H9 (cell line): Measurements from ENCODE around the gene VPS39. TPM values are rescaled to one million over a fixed set of nuclear protein-coding genes. Genes with fewer than 3 reads are reported as not detected.

Source experiments
- DNase-seq: peaks from one replicate; pipeline ENCODE4 v3.0.0-alpha.2; 2017
- H2AFZ ChIP-seq: one replicate; pipeline ENCODE4 v1.6.1; 2013; ENCODE audit warnings: mild to moderate bottlenecking, low read length, control low read depth, moderate library complexity
- H2AK5ac ChIP-seq: 2 replicates; pipeline ENCODE4 v1.6.1; 2013; ENCODE audit warnings: low read length, control low read depth, mixed read lengths; ENCODE audit not compliant: insufficient read length
- H2BK120ac ChIP-seq: one replicate; pipeline ENCODE4 v1.6.1; 2013; ENCODE audit warnings: low read depth, mild to moderate bottlenecking, low read length, control low read depth, inconsistent platforms; ENCODE audit not compliant: poor library complexity, severe bottlenecking
- H2BK12ac ChIP-seq: 2 replicates; pipeline ENCODE4 v1.6.1; 2013; ENCODE audit warnings: low read length, control low read depth, mixed read lengths, low read depth; ENCODE audit not compliant: insufficient read length
- H2BK15ac ChIP-seq: 2 replicates; pipeline ENCODE4 v1.6.1; 2013; ENCODE audit warnings: low read depth, low read length, control low read depth
- H2BK20ac ChIP-seq: one replicate; pipeline ENCODE4 v1.6.1; 2013; ENCODE audit warnings: low read depth, mild to moderate bottlenecking, low read length, control low read depth, inconsistent platforms; ENCODE audit not compliant: poor library complexity, severe bottlenecking
- H2BK5ac ChIP-seq: 2 replicates; pipeline ENCODE4 v1.6.1; 2013; ENCODE audit warnings: low read length, control low read depth, mixed read lengths; ENCODE audit not compliant: insufficient read length
- H3K14ac ChIP-seq: 2 replicates; pipeline ENCODE4 v1.6.1; 2013; ENCODE audit warnings: low read length, control low read depth; ENCODE audit not compliant: insufficient read depth
- H3K18ac ChIP-seq: 2 replicates; pipeline ENCODE4 v1.6.1; 2013; ENCODE audit warnings: low read depth, mild to moderate bottlenecking, mixed read lengths, low read length, control low read depth; ENCODE audit not compliant: insufficient read length
- H3K23ac ChIP-seq: 2 replicates; pipeline ENCODE4 v1.6.1; 2013; ENCODE audit warnings: low read length, control low read depth, mixed read lengths, low read depth; ENCODE audit not compliant: insufficient read length
- H3K23me2 ChIP-seq: 2 replicates; pipeline ENCODE4 v1.6.1; 2013; ENCODE audit warnings: low read depth, mild to moderate bottlenecking, mixed read lengths, low read length, control low read depth; ENCODE audit not compliant: insufficient read length, poor library complexity, severe bottlenecking
- H3K27ac ChIP-seq: 2 replicates; pipeline ENCODE4 v1.5.1; 2013; ENCODE audit warnings: low read length, control low read depth, mixed read lengths, low read depth; ENCODE audit not compliant: insufficient read length
- H3K27me3 ChIP-seq: 2 replicates; pipeline ENCODE4 v1.6.1; 2013; ENCODE audit warnings: low read length, control low read depth, inconsistent platforms; ENCODE audit not compliant: insufficient read depth
- H3K4ac ChIP-seq: 2 replicates; pipeline ENCODE4 v1.6.1; 2013; ENCODE audit warnings: low read depth, mild to moderate bottlenecking, control low read depth, inconsistent platforms, low read length, moderate library complexity
- H3K4me1 ChIP-seq: 2 replicates; pipeline ENCODE4 v1.6.1; 2013; ENCODE audit warnings: low read length, control low read depth, inconsistent platforms; ENCODE audit not compliant: insufficient read depth
- H3K4me2 ChIP-seq: 2 replicates; pipeline ENCODE4 v1.6.1; 2013; ENCODE audit warnings: low read length, control low read depth, mixed read lengths; ENCODE audit not compliant: insufficient read length, insufficient read depth
- H3K56ac ChIP-seq: 2 replicates; pipeline ENCODE4 v1.6.1; 2013; ENCODE audit warnings: low read depth, mild to moderate bottlenecking, mixed read lengths, low read length, control low read depth; ENCODE audit not compliant: insufficient read length
- H3K79me1 ChIP-seq: 2 replicates; pipeline ENCODE4 v1.6.1; 2013; ENCODE audit warnings: low read depth, mild to moderate bottlenecking, moderate library complexity, low read length, control low read depth, inconsistent platforms; ENCODE audit not compliant: insufficient read depth, poor library complexity, severe bottlenecking
- H3K79me2 ChIP-seq: 2 replicates; pipeline ENCODE4 v1.6.1; 2013; ENCODE audit warnings: low read length, control low read depth, inconsistent platforms; ENCODE audit not compliant: insufficient read depth
- H3K9ac ChIP-seq: 2 replicates; pipeline ENCODE4 v1.6.1; 2013; ENCODE audit warnings: low read length, control low read depth, mixed read lengths; ENCODE audit not compliant: insufficient read length; ENCODE audit errors: extremely low read depth
- H3K9me3 ChIP-seq: one replicate; pipeline ENCODE4 v1.6.1; 2013; ENCODE audit warnings: low read depth, low read length, inconsistent platforms; ENCODE audit not compliant: control insufficient read depth
- H3T11ph ChIP-seq: one replicate; pipeline ENCODE4 v1.6.1; 2013; ENCODE audit warnings: mild to moderate bottlenecking, low read length, control low read depth, inconsistent platforms
- H4K20me1 ChIP-seq: one replicate; pipeline ENCODE4 v1.6.1; 2013; ENCODE audit not compliant: control insufficient read depth, insufficient read length, insufficient read depth
- H4K5ac ChIP-seq: 2 replicates; pipeline ENCODE4 v1.6.1; 2013; ENCODE audit warnings: low read depth, mild to moderate bottlenecking, mixed read lengths, low read length, control low read depth; ENCODE audit not compliant: insufficient read length
- H4K8ac ChIP-seq: replicated peaks from 2 replicates; pipeline ENCODE4 v1.6.1; 2013; ENCODE audit warnings: low read length, control low read depth, mixed read lengths, low read depth; ENCODE audit not compliant: insufficient read length
- H4K91ac ChIP-seq: 2 replicates; pipeline ENCODE4 v1.6.1; 2013; ENCODE audit warnings: low read depth, mild to moderate bottlenecking, moderate library complexity, mixed read lengths, low read length, control low read depth; ENCODE audit not compliant: insufficient read length
- H3K27ac Mint-ChIP-seq, 3 experiments: 2 replicates in 2 of 3; 3 replicates in 1 of 3; pipeline ENCODE4 v1.8.0; 2020 to 2021; ENCODE audit warnings: mixed read lengths in 3 of 3, mild to moderate bottlenecking in 1 of 3, moderate library complexity in 1 of 3
- H3K27me3 Mint-ChIP-seq: 2 replicates; pipeline ENCODE4 v1.8.0; 2021; ENCODE audit warnings: low read depth, mild to moderate bottlenecking, moderate library complexity, mixed read lengths
- H3K36me3 Mint-ChIP-seq, 3 experiments: 2 replicates in 2 of 3; 3 replicates in 1 of 3; pipeline ENCODE4 v1.8.0; 2020 to 2021; ENCODE audit warnings: low read depth in 3 of 3, mixed read lengths in 3 of 3; ENCODE audit not compliant: insufficient read depth in 1 of 3
- H3K4me1 Mint-ChIP-seq, 2 experiments: 2 replicates each; pipeline ENCODE4 v1.8.0; 2020; ENCODE audit warnings: mixed read lengths in 2 of 2
- H3K4me3 Mint-ChIP-seq, 2 experiments: 2 replicates in 1 of 2; 3 replicates in 1 of 2; pipeline ENCODE4 v1.8.0; 2020 to 2021; ENCODE audit warnings: mild to moderate bottlenecking in 2 of 2, mixed read lengths in 2 of 2, moderate library complexity in 1 of 2
- H3K9me3 Mint-ChIP-seq, 2 experiments: 2 replicates in 1 of 2; 3 replicates in 1 of 2; pipeline ENCODE4 v1.8.0; 2020; ENCODE audit warnings: mild to moderate bottlenecking in 2 of 2, mixed read lengths in 2 of 2, moderate library complexity in 1 of 2
- WGBS: extraction: QIAGEN DNeasy Blood & Tissue Kit; methylation state at CpG from one replicate; pipeline ENCODE4 v1.1.7; 2013; ENCODE audit warnings: missing lambda C conversion rate, low lambda C conversion rate, mixed read lengths; ENCODE audit not compliant: insufficient read length; ENCODE audit errors: extremely low coverage; 5-methylcytosine and 5-hydroxymethylcytosine counted together
- total RNA-seq: library from RNA; stranded (reverse); gene quantifications from 2 replicates; pipeline ENCODE4 v1.2.1, GENCODE V29; 2021
- TF ChIP-seq, protein P1 (sequence below): fragments of 200-600 bp; sonication (generic); conservative IDR thresholded peaks from 3 replicates; pipeline ENCODE4 v1.8.0; 2021; ENCODE audit warnings: antibody characterized with exemption, mild to moderate bottlenecking

VPS39 gene
- total RNA-seq, 1 experiment from 2014 or later = 48.6 TPM

DNA sequence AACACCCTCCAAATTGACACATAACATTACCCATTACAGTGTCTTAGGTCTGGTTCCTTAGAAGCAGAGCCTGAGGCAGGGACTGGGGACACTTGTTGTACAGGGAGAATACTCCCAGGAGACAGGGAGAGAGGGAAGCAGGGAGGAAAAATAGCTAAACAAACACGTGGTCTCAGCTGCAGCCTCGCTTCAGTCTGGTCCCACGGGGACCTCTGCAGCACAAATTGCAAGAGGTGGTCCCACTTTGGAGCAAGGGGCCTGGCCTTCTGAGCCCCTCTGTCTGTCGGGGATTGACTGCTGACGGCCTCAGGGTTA lies 88.7 kb downstream of the VPS39 start:
- no peak overlapping the region for H2BK15ac ChIP-seq
- TF ChIP-seq, protein P1, sequence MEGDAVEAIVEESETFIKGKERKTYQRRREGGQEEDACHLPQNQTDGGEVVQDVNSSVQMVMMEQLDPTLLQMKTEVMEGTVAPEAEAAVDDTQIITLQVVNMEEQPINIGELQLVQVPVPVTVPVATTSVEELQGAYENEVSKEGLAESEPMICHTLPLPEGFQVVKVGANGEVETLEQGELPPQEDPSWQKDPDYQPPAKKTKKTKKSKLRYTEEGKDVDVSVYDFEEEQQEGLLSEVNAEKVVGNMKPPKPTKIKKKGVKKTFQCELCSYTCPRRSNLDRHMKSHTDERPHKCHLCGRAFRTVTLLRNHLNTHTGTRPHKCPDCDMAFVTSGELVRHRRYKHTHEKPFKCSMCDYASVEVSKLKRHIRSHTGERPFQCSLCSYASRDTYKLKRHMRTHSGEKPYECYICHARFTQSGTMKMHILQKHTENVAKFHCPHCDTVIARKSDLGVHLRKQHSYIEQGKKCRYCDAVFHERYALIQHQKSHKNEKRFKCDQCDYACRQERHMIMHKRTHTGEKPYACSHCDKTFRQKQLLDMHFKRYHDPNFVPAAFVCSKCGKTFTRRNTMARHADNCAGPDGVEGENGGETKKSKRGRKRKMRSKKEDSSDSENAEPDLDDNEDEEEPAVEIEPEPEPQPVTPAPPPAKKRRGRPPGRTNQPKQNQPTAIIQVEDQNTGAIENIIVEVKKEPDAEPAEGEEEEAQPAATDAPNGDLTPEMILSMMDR = no peak
- H3K18ac ChIP-seq = no peak overlapping the region
- no peak overlapping the region for H3K4ac ChIP-seq
- no peak overlapping the region for H4K8ac ChIP-seq
- H3K79me2 ChIP-seq = no peaks in the 10 kb centered on the region
- H2BK20ac ChIP-seq = no peak overlapping the region
- Mint-ChIP-seq H3K27me3 (no peaks in the 10 kb centered on the region; the same call in none of the 2 replicates), H3K27ac (no peak overlapping the region), H3K36me3 (peaks cover 0 to 5% (median 0%) of the 10 kb centered on the region in 3 experiments; a peak in 3 of 7 replicates), H3K4me1 (peaks cover 12 to 13% of the 10 kb centered on the region in 2 experiments), H3K4me3 (no peak overlapping the region), H3K9me3 (peaks cover 9 to 10% of the 10 kb centered on the region in 2 experiments)
- no peak overlapping the region for H4K5ac ChIP-seq
- H3K27me3 ChIP-seq = no peaks in the 10 kb centered on the region
- H3K23me2 ChIP-seq = no peaks in the 10 kb centered on the region
- no peak for DNase-seq
- no peak overlapping the region for H3T11ph ChIP-seq
- no peaks in the 10 kb centered on the region for H4K20me1 ChIP-seq
- peak overlapping the region; percentile 77 for H2AFZ ChIP-seq
- no peak overlapping the region for H4K91ac ChIP-seq
- H2BK12ac ChIP-seq = no peak overlapping the region
- H2BK5ac ChIP-seq = no peak overlapping the region
- peak overlapping the region; percentile 18 for H3K4me2 ChIP-seq
- no peak overlapping the region for H2BK120ac ChIP-seq
- H3K23ac ChIP-seq = no peak overlapping the region
- no peaks in the 10 kb centered on the region for H3K4me1 ChIP-seq
- H3K27ac ChIP-seq = no peak overlapping the region
- H3K79me1 ChIP-seq = no peaks in the 10 kb centered on the region
- H3K9ac ChIP-seq = no peak overlapping the region
- no peak overlapping the region for H3K56ac ChIP-seq
- WGBS = no CpG with 5 or more reads among the region's 5 CpGs
- H3K9me3 ChIP-seq = no peaks in the 10 kb centered on the region
- H3K14ac ChIP-seq = no peak overlapping the region
- H2AK5ac ChIP-seq = no peak overlapping the region
